Measurements from ENCODE around the gene PTPRT.

Gene PTPRT

GRCh38 chr20:42102000-42102399 is 1087.7 kb downstream of the PTPRT start:
- H2AFZ ChIP-seq (ENCODE audit: low read length): no peak overlapping the region
- no peaks in the 10 kb centered on the region for H3K27me3 ChIP-seq (replicated peaks; ENCODE audit: insufficient read depth, low read length)
- no peak for TF ChIP-seq EZH2phosphoT487 (IDR thresholded peaks at IDR 0.05; ENCODE audit: low read length)
- no peak for TF ChIP-seq EZH2 (optimal IDR thresholded peaks at IDR 0.05; ENCODE audit: low read depth, low read length)
- TF ChIP-seq, protein P1, sequence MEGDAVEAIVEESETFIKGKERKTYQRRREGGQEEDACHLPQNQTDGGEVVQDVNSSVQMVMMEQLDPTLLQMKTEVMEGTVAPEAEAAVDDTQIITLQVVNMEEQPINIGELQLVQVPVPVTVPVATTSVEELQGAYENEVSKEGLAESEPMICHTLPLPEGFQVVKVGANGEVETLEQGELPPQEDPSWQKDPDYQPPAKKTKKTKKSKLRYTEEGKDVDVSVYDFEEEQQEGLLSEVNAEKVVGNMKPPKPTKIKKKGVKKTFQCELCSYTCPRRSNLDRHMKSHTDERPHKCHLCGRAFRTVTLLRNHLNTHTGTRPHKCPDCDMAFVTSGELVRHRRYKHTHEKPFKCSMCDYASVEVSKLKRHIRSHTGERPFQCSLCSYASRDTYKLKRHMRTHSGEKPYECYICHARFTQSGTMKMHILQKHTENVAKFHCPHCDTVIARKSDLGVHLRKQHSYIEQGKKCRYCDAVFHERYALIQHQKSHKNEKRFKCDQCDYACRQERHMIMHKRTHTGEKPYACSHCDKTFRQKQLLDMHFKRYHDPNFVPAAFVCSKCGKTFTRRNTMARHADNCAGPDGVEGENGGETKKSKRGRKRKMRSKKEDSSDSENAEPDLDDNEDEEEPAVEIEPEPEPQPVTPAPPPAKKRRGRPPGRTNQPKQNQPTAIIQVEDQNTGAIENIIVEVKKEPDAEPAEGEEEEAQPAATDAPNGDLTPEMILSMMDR (IDR thresholded peaks at IDR 0.05; ENCODE audit: low read length): no peak
- H3K79me2 ChIP-seq (ENCODE audit: low read length): no peaks in the 10 kb centered on the region
- H4K20me1 ChIP-seq (ENCODE audit: insufficient read depth, low read length): no peaks in the 10 kb centered on the region
- no peak overlapping the region for H3K4me2 ChIP-seq (ENCODE audit: low read depth, low read length)
- no peak overlapping the region for H3K9ac ChIP-seq (ENCODE audit: low read length)
- DNase-seq: no peak
- no peaks in the 10 kb centered on the region for H3K36me3 ChIP-seq (replicated peaks; ENCODE audit: insufficient read depth, low read length)
- H3K4me1 ChIP-seq (ENCODE audit: low read length): peaks cover 15% of the 10 kb centered on the region
- H3F3A ChIP-seq (ENCODE audit: insufficient read depth, low read length): no peaks in the 10 kb centered on the region
- H3K4me3 ChIP-seq (ENCODE audit: low read length): no peak overlapping the region
- H3K9me3 ChIP-seq (replicated peaks; ENCODE audit: insufficient read depth, low read length): no peaks in the 10 kb centered on the region
- H3K27ac ChIP-seq (ENCODE audit: low read length): no peak overlapping the region
- H3K9me2 ChIP-seq (replicated peaks; ENCODE audit: insufficient read depth, low read length): no peaks in the 10 kb centered on the region

DNA sequence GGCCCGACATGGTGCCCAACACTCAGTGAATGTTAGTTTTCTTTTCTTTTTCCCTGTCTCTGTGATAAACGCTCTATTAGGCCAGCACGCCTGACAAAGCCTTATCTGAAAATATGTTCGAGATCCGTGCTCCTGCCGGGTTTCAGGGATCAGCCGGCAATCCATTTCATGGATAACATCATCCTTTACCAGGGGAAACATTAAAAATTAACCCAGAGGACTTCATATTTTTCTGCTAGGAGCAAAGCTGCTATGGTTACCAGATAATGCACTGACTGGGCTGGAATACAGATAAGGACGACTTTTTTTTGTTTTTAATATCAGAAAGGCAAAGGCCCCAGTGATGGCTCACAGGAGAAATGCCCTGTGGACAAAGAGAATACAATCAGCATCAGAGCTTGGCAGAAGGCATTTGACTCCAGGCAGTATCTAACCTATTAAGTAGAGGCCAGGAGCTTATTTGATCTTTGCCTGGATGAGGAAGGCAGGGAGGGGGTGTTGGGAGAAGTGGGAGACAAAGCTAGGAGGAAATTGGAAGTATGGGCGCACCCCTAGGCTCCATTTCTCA is 1089.5 kb downstream of the PTPRT start:
- peaks cover 27% of the 10 kb centered on the region for H3K4me1 ChIP-seq (ENCODE audit: low read length)
- TF ChIP-seq EZH2phosphoT487 (IDR thresholded peaks at IDR 0.05; ENCODE audit: low read length): no peak
- TF ChIP-seq, protein P1 (IDR thresholded peaks at IDR 0.05; ENCODE audit: low read length): no peak
- no peak for TF ChIP-seq EZH2 (optimal IDR thresholded peaks at IDR 0.05; ENCODE audit: low read depth, low read length)
- peaks cover 8% of the 10 kb centered on the region for H3F3A ChIP-seq (ENCODE audit: insufficient read depth, low read length)
- H2AFZ ChIP-seq (ENCODE audit: low read length): no peak overlapping the region
- no peaks in the 10 kb centered on the region for H3K9me2 ChIP-seq (replicated peaks; ENCODE audit: insufficient read depth, low read length)
- no peaks in the 10 kb centered on the region for H4K20me1 ChIP-seq (ENCODE audit: insufficient read depth, low read length)
- H3K27me3 ChIP-seq (replicated peaks; ENCODE audit: insufficient read depth, low read length): no peaks in the 10 kb centered on the region
- H3K27ac ChIP-seq (ENCODE audit: low read length): no peak overlapping the region
- H3K36me3 ChIP-seq (replicated peaks; ENCODE audit: insufficient read depth, low read length): no peaks in the 10 kb centered on the region
- no peak overlapping the region for H3K4me2 ChIP-seq (ENCODE audit: low read depth, low read length)
- H3K4me3 ChIP-seq (ENCODE audit: low read length): no peak overlapping the region
- no peaks in the 10 kb centered on the region for H3K79me2 ChIP-seq (ENCODE audit: low read length)
- H3K9ac ChIP-seq (ENCODE audit: low read length): no peak overlapping the region
- no peaks in the 10 kb centered on the region for H3K9me3 ChIP-seq (replicated peaks; ENCODE audit: insufficient read depth, low read length)
- no peak for DNase-seq

- Histone ChIP-seq H3K4me3 (ENCODE audit: low read length) (no peak overlapping the region), H2AFZ (ENCODE audit: low read length) (no peak overlapping the region), H3K36me3 (replicated peaks; ENCODE audit: insufficient read depth, low read length) (no peaks in the 10 kb centered on the region), H4K20me1 (ENCODE audit: insufficient read depth, low read length) (no peaks in the 10 kb centered on the region), H3K4me2 (ENCODE audit: low read depth, low read length) (no peak overlapping the region), H3K79me2 (ENCODE audit: low read length) (no peaks in the 10 kb centered on the region), H3K9ac (ENCODE audit: low read length) (no peak overlapping the region), H3K4me1 (ENCODE audit: low read length) (peaks cover 38% of the 10 kb centered on the region), H3K9me2 (replicated peaks; ENCODE audit: insufficient read depth, low read length) (no peaks in the 10 kb centered on the region), H3K27ac (ENCODE audit: low read length) (no peak overlapping the region), H3K9me3 (replicated peaks; ENCODE audit: insufficient read depth, low read length) (no peaks in the 10 kb centered on the region), H3F3A (ENCODE audit: insufficient read depth, low read length) (peaks cover 20% of the 10 kb centered on the region), H3K27me3 (replicated peaks; ENCODE audit: insufficient read depth, low read length) (no peaks in the 10 kb centered on the region)
- no peak for DNase-seq
- no peak for TF ChIP-seq EZH2 (optimal IDR thresholded peaks at IDR 0.05; ENCODE audit: low read depth, low read length)
- no peak for TF ChIP-seq EZH2phosphoT487 (IDR thresholded peaks at IDR 0.05; ENCODE audit: low read length)
- TF ChIP-seq, protein P1 (IDR thresholded peaks at IDR 0.05; ENCODE audit: low read length): no peak
Measured at GRCh38 chr20:42099101-42099500, 1090.6 kb downstream of the PTPRT start.

Measured in MM.1S (cell line).